HG03060 (cell line): Measurements from ENCODE around the gene SLC22A24.
"Not testable (repeated sequence)": the region's sequence is repeated elsewhere in the genome, so short reads cannot be mapped to it uniquely, and the experiment has no call there.

Experiments used
- ATAC-seq: cut with Tn5 transposase; IDR thresholded peaks from one replicate; pipeline ENCODE4 v1.9.1; 2021; ENCODE audit warnings: low read depth, moderate number of reproducible peaks; ENCODE audit not compliant: unreplicated experiment

Gene SLC22A24, protein sequence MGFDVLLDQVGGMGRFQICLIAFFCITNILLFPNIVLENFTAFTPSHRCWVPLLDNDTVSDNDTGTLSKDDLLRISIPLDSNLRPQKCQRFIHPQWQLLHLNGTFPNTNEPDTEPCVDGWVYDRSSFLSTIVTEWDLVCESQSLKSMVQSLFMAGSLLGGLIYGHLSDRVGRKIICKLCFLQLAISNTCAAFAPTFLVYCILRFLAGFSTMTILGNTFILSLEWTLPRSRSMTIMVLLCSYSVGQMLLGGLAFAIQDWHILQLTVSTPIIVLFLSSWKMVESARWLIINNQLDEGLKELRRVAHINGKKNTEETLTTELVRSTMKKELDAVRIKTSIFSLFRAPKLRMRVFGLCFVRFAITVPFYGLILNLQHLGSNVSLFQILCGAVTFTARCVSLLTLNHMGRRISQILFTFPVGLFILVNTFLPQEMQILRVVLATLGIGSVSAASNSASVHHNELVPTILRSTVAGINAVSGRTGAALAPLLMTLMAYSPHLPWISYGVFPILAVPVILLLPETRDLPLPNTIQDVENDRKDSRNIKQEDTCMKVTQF

GRCh38 chr11:63144121-63144520, at the start of gene SLC22A24:
SLC22A24 (minus strand) TSS chr11:63144221; CDS start chr11:63143779, 442 bp downstream.
- ATAC-seq, result no peak

- ATAC-seq, result no peak
Observed at GRCh38 chr11:63180536-63180935, 36.5 kb upstream of the SLC22A24 start.

DNA sequence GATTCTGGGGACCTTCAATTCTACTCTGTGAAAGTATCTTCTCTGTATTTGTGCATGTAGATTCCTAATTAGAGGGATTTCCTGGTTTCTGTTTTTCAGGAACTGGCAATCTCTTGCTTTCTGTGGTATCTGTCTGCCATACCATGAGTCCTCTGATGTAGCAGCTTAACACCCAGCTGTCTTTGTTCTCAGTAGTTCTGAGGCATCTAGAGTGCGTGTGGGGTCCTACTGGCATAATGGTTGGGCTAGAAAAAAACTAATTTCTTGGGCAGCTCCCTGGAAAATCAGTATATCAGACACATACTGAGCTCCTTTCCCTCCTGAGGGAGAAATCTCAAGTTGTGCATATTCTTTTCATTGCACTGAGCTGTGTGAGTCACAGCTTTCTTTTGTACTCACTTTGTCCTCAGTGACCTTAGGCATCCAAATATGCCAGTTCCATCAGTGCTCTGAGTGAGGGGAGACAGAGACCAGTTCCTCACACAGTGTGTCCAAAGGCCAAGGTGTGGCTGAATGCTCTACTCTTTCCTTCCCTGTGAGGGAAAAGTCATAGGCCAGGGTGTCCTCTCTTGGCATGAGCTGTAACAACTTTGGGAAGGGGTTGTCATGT, 35.5 kb upstream of the SLC22A24 start:
- no peak for ATAC-seq

DNA sequence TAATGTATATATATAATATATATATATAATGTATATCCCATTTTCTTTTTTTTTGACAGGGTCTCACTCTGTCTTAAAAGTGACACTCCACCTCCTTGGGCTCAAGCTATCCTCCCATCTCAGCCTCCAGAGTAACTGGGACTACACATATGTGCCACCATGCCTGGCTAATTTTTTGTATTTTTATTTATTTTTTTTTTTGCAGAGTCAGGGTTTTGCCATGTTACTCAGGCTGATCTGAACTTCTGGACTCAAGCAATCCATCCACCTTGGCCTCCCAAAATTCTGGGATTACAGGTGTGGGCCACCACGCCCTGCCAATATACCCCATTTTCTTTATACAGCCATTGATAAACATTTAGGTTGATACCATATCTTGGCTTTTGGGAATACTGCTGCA, 33.9 kb upstream of the SLC22A24 start:
- ATAC-seq, result no peak

- ATAC-seq, result no peak
Observed at GRCh38 chr11:63165706-63166310, 21.8 kb upstream of the SLC22A24 start.

DNA sequence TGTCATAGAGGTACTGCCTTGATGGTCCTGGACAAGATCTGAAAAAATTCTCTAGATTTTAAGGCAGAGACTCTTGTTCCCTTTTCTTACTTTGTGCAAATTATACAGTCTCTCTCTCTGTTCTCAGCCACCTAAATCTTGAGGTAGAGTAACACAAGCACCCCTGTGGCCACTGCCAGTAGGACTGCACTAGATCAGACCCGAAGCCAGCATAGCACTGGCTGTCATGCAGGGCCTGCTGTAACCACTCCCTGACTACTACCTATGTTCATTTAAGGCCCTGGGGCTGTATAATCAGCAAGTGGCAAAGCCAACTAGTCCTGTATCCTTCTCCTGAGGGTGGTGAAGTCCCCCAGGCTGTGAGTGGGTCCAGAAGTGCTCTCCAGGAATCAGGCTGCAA, 11.8 kb upstream of the SLC22A24 start:
- no peak for ATAC-seq

DNA sequence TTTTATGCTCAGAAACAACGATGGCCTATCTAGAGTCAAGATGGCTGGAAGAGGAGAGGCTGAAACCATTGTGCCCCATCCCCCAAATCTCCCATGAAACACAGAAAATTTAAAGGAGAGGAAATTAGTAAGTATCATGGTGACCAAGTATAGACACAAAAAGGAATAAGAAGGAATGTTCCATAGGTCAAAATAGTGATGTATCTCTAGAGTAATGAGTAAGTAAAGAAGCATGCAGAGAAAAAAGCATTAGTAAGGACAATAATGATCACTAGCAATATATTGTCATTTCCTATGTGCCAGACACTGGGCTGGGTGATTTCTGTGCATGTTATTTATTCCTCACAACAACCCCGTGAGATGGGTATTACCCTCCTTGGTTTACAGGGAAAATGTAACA, 2.6 kb upstream of the SLC22A24 start:
- ATAC-seq, result no peak

GRCh38 chr11:63142459-63142858, 1.6 kb downstream of the SLC22A24 start:
- ATAC-seq, result no peak

GRCh38 chr11:63132985-63133775, 10.8 kb downstream of the SLC22A24 start:
- ATAC-seq, result no peak

- ATAC-seq, result no peak
Observed at GRCh38 chr11:63099555-63099954, 44.5 kb downstream of the SLC22A24 start.

DNA sequence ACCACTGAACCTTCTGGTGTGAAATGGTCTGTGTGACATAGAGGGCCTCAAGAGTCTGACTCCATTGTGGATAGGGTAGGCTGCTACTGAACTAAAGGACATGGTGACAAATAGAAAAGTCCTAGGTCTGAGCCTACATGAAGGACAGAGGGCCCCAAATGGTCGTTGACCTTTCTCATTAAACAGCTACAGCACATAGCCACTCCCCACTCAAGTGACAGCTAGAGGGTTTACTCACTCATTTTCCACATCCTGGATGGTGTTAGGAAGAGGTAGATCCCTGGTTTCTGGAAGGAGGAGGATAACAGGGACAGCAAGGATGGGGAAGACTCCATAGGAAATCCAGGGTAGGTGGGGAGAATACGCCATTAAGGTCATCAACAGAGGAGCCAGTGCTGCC, 63.3 kb downstream of the SLC22A24 start:
- no peak for ATAC-seq

DNA sequence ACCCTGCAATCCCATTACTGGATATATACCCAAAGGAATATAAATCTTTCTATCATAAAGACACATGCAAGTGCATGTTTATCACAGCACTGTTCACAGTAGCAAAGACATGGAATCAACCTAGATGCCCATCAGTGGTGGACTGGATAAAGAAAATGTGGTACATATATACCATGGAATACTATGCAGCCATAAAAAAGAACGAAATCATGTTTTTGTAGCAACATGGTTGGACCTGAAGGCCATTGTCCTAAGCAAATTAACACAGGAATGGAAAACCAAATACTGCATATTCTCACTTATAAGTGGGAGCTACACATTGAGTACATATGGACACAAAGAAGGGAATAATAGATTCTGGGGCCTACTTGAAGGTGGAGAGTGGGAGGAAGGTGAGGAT, 97.8 kb downstream of the SLC22A24 start:
- not testable (repeated sequence) for ATAC-seq

GRCh38 chr11:63042596-63042995, 101.4 kb downstream of the SLC22A24 start:
- ATAC-seq, result no peak

DNA sequence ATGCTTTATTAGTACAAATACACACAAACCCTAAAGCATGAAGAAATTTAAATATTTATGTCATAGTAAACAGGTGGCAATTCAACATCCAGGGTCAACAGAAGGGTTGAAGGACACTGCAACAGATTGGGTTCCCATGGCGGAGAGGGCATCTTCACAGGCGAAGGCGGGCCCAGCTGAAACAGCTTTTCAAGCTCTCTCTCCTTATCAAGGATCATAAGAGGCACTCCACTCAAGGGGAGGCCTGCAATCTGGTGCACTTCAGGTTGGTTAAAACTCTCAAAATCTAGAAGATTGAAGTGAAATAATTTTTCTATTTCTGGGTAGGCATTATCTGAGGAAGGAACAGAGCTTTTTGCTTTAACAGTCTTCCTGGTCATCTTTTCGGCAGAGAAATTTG, 111.6 kb downstream of the SLC22A24 start:
- no peak for ATAC-seq
